Left ventricle myocardium inferior (tissue), 1 donor: ENCODE measurements around the gene FASTKD3. TPM values are rescaled to one million over a fixed set of nuclear protein-coding genes. Genes with fewer than 3 reads are reported as not detected.

ENCODE experiments used
- DNase-seq: peaks from one replicate; pipeline ENCODE4 v3.0.0-alpha.2; 2020
- H3K27ac ChIP-seq: fragments of 200-600 bp; replicated peaks from 2 replicates; pipeline ENCODE4 v1.8.0; 2021
- H3K27me3 ChIP-seq: fragments of 200-600 bp; 2 replicates; pipeline ENCODE4 v1.8.0; 2021; ENCODE audit warnings: low read depth
- H3K36me3 ChIP-seq: fragments of 200-600 bp; 2 replicates; pipeline ENCODE4 v1.8.0; 2021
- H3K4me1 ChIP-seq: fragments of 200-600 bp; 2 replicates; pipeline ENCODE4 v1.8.0; 2021
- H3K4me3 ChIP-seq: fragments of 200-600 bp; 2 replicates; pipeline ENCODE4 v1.8.0; 2021; ENCODE audit warnings: mild to moderate bottlenecking, moderate library complexity
- H3K9me3 ChIP-seq: fragments of 200-600 bp; replicated peaks from 2 replicates; pipeline ENCODE4 v1.8.0; 2021
- intact Hi-C: fragments of 100-400 bp; cut with micrococcal nuclease; formaldehyde crosslinking; loops from one replicate; pipeline ENCODE4 v1.11.0; 2022
- total RNA-seq: library from RNA; stranded (reverse); fragmentation: NEBNext Ultra II Directional; extraction: Animal tissue kit (Norgen Biotek cat#: 25700); gene quantifications from one replicate; pipeline ENCODE4 v1.2.1, GENCODE V29; 2021
- TF ChIP-seq, protein P1 (sequence below): fragments of 200-600 bp; IDR thresholded peaks from 2 replicates; pipeline ENCODE4 v1.8.0; 2021; ENCODE audit warnings: antibody characterized with exemption, mild to moderate bottlenecking, borderline replicate concordance
- donor health status: DM: no; HTN: yes; CAD: no; lungs with severe emphysema.

The FASTKD3 gene
- total RNA-seq, 1 donor from 2014 or later = 5.8 TPM

DNA sequence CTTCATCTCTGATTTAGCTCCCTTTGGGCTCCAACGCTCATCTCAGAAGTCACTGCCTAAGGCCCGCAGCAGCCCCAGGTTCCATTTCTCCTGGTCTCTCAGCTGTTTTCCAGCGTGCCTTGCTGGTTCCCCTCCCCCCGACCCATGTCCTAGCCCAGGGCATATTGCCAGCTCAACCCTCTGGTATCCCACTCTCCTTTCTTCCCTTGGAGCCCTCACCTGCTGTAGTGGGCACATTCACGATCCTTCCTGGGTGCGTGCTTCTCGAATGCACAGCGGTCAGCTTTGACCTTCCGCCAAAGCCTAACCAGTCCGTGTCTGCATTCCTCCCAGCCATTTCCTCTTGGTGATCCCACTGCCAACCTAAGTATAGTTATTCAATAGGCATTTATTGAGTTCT is 54.0 kb downstream of the FASTKD3 start:
- Histone ChIP-seq H3K4me3 (no peak overlapping the region), H3K36me3 (no peaks in the 10 kb centered on the region), H3K27ac (no peak overlapping the region), H3K9me3 (no peaks in the 10 kb centered on the region), H3K27me3 (peaks cover 95% of the 10 kb centered on the region), H3K4me1 (no peaks in the 10 kb centered on the region)
- TF ChIP-seq, protein P1, sequence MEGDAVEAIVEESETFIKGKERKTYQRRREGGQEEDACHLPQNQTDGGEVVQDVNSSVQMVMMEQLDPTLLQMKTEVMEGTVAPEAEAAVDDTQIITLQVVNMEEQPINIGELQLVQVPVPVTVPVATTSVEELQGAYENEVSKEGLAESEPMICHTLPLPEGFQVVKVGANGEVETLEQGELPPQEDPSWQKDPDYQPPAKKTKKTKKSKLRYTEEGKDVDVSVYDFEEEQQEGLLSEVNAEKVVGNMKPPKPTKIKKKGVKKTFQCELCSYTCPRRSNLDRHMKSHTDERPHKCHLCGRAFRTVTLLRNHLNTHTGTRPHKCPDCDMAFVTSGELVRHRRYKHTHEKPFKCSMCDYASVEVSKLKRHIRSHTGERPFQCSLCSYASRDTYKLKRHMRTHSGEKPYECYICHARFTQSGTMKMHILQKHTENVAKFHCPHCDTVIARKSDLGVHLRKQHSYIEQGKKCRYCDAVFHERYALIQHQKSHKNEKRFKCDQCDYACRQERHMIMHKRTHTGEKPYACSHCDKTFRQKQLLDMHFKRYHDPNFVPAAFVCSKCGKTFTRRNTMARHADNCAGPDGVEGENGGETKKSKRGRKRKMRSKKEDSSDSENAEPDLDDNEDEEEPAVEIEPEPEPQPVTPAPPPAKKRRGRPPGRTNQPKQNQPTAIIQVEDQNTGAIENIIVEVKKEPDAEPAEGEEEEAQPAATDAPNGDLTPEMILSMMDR = no peak
- intact Hi-C loops = no loop called here
- DNase-seq = no peak

GRCh38 chr5:7813576-7813975 is 55.3 kb downstream of the FASTKD3 start:
- H3K27ac ChIP-seq = no peak overlapping the region
- H3K4me3 ChIP-seq = no peak overlapping the region
- TF ChIP-seq, protein P1 = no peak
- intact Hi-C loops = no loop called here
- H3K36me3 ChIP-seq = no peaks in the 10 kb centered on the region
- H3K27me3 ChIP-seq = peaks cover 85% of the 10 kb centered on the region
- H3K4me1 ChIP-seq = no peaks in the 10 kb centered on the region
- DNase-seq = no peak
- no peaks in the 10 kb centered on the region for H3K9me3 ChIP-seq

GRCh38 chr5:7813007-7813406 is 55.8 kb downstream of the FASTKD3 start:
- no peak for DNase-seq
- Histone ChIP-seq H3K36me3 (no peaks in the 10 kb centered on the region), H3K4me1 (no peaks in the 10 kb centered on the region), H3K27me3 (peaks cover 79% of the 10 kb centered on the region), H3K9me3 (no peaks in the 10 kb centered on the region), H3K4me3 (no peak overlapping the region), H3K27ac (no peak overlapping the region)
- intact Hi-C loops = no loop called here
- TF ChIP-seq, protein P1 = no peak

GRCh38 chr5:7811715-7812114 is 57.1 kb downstream of the FASTKD3 start:
- Histone ChIP-seq H3K27ac (no peak overlapping the region), H3K36me3 (no peaks in the 10 kb centered on the region), H3K9me3 (no peaks in the 10 kb centered on the region), H3K27me3 (peaks cover 67% of the 10 kb centered on the region), H3K4me3 (no peak overlapping the region), H3K4me1 (no peaks in the 10 kb centered on the region)
- DNase-seq = no peak
- TF ChIP-seq, protein P1 = no peak
- intact Hi-C loops = no loop called here

Other genes starting within 250 kb of the FASTKD3 start
- not detected for gene CFAP90, start 17.9 kb downstream of the FASTKD3 start, total RNA-seq
- gene MTRR, start 117 bp upstream of the FASTKD3 start, total RNA-seq = 32.4 TPM